Activated CD8-positive, alpha-beta memory T cell treated with anti-CD3 and anti-CD28 coated beads, Interleukin-2, amount 10 ng/mL, durations not matched to agents 7 days and 5 days (primary cell): ENCODE data around the gene CFAP58. TPM values are rescaled to one million over a fixed set of nuclear protein-coding genes. Genes with fewer than 3 reads are reported as not detected.

ENCODE experiments used
- ATAC-seq: fragments of 150-1000 bp; cut with Tn5 transposase; one replicate; pipeline ENCODE4 v1.10.0; 2021; ENCODE audit warnings: moderate library complexity
- CTCF ChIA-PET: fragments of 350-600 bp; sonication (Branson Sonifier 250); formaldehyde crosslinking; loops from one replicate; lab custom pipeline; 2021; ENCODE audit warnings: antibody characterized with exemption; lab: Charles Lee
- DNase-seq: peaks from one replicate; pipeline ENCODE4 v3.0.0-alpha.2; 2020
- H3K27ac Mint-ChIP-seq: one replicate; pipeline ENCODE4 v1.8.0; 2021; ENCODE audit warnings: mild to moderate bottlenecking, mixed read lengths
- H3K27me3 Mint-ChIP-seq: one replicate; pipeline ENCODE4 v1.8.0; 2021; ENCODE audit warnings: mixed read lengths
- H3K36me3 Mint-ChIP-seq: one replicate; pipeline ENCODE4 v1.8.0; 2021; ENCODE audit warnings: mild to moderate bottlenecking, mixed read lengths
- H3K4me1 Mint-ChIP-seq: one replicate; pipeline ENCODE4 v1.8.0; 2021; ENCODE audit warnings: mixed read lengths
- H3K4me3 Mint-ChIP-seq: one replicate; pipeline ENCODE4 v1.8.0; 2021; ENCODE audit warnings: mild to moderate bottlenecking, moderate library complexity, mixed read lengths
- H3K9me3 Mint-ChIP-seq: one replicate; pipeline ENCODE4 v1.8.0; 2022; ENCODE audit warnings: low read depth, mixed read lengths
- total RNA-seq, 2 experiments: library from RNA; stranded (reverse); gene quantifications; one replicate each; pipeline ENCODE4 v1.2.3, GENCODE V29; 2021

CFAP58 gene
- total RNA-seq, 2 experiments from 2014 or later = 0.56 to 0.64 TPM

DNA sequence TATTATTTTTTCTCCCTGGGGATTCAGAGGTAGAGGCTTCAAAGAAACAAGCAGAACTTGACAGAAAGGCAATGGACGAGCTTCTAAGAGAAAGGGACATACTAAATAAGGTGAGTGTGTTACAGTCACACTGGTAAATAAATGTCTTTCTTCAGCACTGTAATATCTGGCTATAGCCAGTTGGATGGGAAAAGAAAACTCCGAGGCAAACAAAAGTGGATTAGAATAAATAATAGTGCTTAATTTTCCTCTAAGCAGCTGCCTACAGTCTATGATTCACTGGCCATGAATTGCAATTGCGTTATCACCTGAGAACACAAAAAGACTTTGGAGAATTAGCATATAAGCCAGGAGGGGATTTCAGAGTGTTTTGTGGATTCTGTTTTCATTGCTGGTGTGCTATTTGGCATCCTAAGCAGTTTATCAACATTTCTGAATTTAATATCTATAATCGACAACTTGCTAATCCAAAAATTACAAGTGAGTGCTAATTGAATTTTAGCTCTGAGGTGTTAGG is 23.2 kb downstream of the CFAP58 start:
- no peak overlapping the region for H3K27ac Mint-ChIP-seq
- H3K9me3 Mint-ChIP-seq = no peaks in the 10 kb centered on the region
- peaks cover 5% of the 10 kb centered on the region for H3K4me1 Mint-ChIP-seq
- no peaks in the 10 kb centered on the region for H3K36me3 Mint-ChIP-seq
- no peak overlapping the region for H3K4me3 Mint-ChIP-seq
- CTCF ChIA-PET = interaction anchor here (0.9 kb wide), 1 partner anchor 13 kb away, joined by 3 read pairs; no protein-coding TSS in a partner anchor
- H3K27me3 Mint-ChIP-seq = peaks cover 55% of the 10 kb centered on the region
- no peak for DNase-seq
- no peak for ATAC-seq

DNA sequence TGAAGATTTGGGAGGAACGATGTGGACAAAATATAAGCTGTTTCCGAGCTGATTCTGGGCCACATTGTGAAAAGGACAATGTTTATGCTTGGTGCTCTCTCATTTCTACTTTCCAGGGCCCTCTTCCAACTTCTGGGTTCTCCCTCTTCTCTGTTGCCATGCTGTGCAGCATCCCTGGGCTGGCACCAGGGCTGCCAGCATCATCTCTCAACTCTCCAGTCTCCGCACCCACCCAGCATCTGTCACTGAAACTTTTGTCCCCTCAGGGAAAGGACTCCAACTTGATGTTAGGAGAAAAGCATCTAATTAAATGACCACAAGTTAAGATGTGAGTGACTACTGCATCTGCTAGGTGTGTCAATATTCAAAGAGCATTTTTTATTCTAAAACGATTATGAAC is 26.7 kb downstream of the CFAP58 start:
- ATAC-seq = no peak
- Mint-ChIP-seq H3K36me3 (no peaks in the 10 kb centered on the region), H3K27ac (no peak overlapping the region)

DNA sequence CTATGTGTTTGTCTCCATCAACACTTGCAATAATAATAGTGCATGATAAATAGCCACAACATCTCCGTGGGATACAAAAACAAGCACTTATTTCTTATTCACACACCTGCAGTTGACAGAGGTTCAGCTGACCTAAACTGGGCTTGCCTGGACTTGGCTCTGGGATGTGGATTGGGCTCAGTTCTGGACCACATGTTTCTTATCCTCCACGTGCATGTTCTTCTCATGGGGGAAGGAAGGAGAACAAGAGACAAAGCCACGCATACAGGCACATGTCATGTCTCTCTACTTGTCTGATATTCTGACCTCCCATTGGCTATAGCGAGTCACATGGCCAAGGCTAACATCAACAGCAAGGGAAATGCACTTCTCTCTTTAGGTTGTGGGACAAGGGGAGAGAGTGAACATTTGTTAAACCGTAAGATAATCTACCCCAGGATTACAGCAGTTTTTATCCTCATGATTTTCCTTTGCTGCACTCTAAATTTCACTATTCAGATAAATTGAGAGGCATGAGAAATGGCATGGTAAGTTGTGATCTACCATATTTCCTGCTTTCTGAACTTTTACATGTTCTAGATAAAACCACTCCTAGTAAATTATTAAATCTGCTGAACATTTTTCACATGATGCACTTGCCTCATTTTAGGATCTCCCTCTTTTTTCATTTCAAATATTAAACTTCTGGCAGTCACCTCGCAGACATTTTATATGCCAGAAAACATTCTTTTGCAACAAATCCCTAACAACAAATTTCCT is 33.7 kb downstream of the CFAP58 start:
- Mint-ChIP-seq H3K4me1 (peaks cover 17% of the 10 kb centered on the region), H3K36me3 (no peaks in the 10 kb centered on the region), H3K4me3 (no peak overlapping the region), H3K9me3 (no peaks in the 10 kb centered on the region), H3K27ac (no peak overlapping the region), H3K27me3 (peaks cover 28% of the 10 kb centered on the region)
- CTCF ChIA-PET = interaction anchor here (1.5 kb wide), 1 partner anchor 97 kb away, joined by 3 read pairs; no protein-coding TSS in a partner anchor
- ATAC-seq = no peak
- DNase-seq = no peak

More for the DNA sequence above, 26.7 kb downstream of the CFAP58 start:
- Mint-ChIP-seq H3K4me3 (no peak overlapping the region), H3K9me3 (no peaks in the 10 kb centered on the region), H3K27me3 (peaks cover 56% of the 10 kb centered on the region), H3K4me1 (peaks cover 5% of the 10 kb centered on the region)
- no peak for DNase-seq
- CTCF ChIA-PET = interaction anchor here (1.2 kb wide), 1 partner anchor 34 kb away, joined by 3 read pairs; no protein-coding TSS in a partner anchor

DNA sequence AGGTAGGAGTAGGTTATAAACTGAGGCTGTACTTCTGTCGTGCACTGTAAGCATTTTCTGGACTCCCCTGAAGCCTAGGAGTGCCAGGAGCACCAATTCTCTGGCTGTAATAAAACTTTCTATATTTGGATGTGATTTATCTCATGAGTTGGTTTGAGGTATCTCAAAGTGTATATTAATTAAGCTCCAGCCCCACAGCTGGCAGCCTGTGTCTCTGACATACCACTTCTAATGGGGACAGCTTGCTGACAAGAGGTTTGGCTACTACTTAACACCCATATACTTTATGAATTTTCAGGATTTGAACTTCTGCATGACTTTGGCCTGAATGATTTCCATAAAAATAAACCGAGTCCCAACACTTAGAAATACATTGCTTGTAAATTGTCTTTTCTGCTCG is 35.2 kb downstream of the CFAP58 start:
- Mint-ChIP-seq H3K36me3 (no peaks in the 10 kb centered on the region), H3K4me3 (no peak overlapping the region), H3K27me3 (peaks cover 26% of the 10 kb centered on the region), H3K27ac (no peak overlapping the region), H3K9me3 (no peaks in the 10 kb centered on the region), H3K4me1 (peaks cover 17% of the 10 kb centered on the region)
- ATAC-seq (no peak), DNase-seq (no peak)
- CTCF ChIA-PET = interaction anchor here (1.5 kb wide), 1 partner anchor 98 kb away, joined by 3 read pairs; no protein-coding TSS in a partner anchor

DNA sequence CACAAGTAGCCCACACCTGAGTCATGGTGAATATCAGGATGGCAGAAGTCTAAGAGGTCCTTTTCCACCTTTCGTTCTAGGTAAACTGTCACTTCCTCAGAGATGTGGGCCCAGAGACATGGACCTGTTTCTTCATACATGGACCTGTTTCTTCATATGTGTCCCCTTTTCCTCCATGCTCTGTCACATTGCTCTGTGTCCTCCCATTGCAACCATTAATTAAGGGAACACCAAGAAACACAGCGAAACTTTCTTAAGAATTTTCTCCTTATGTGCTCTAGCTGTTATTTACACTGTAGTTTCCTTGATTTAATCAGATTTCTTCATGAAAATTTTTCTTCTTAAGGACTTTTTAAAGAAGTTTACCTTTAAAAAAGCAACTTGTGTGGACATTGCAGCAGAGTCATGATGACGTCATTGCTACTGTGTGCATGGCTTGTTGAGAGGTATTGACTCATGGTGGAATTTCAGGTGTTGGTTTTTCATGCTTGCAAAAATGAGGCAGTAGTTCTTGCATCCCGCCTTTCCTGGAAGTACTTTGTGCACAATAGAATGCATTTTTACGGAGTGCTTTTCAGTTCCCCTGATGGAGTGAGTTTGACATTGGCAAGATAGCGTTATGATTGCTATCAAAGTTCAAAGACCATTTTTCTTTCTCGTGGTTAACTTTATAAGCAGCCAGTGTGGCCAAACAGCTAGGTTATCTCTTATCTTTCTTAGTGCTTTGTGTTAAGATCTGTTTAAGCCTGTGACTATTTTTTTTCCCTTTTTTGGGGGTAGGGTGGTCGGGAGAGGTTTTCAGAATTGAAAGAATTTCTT is 37.7 kb downstream of the CFAP58 start:
- peaks cover 24% of the 10 kb centered on the region for H3K27me3 Mint-ChIP-seq
- no peak for ATAC-seq
- DNase-seq = no peak
- H3K27ac Mint-ChIP-seq = no peak overlapping the region
- H3K36me3 Mint-ChIP-seq = no peaks in the 10 kb centered on the region
- H3K4me1 Mint-ChIP-seq = peaks cover 17% of the 10 kb centered on the region
- CTCF ChIA-PET = interaction anchor here (1.3 kb wide), 1 partner anchor 38 kb away, joined by 3 read pairs; the partner anchor contains the start of gene CFAP58
- no peaks in the 10 kb centered on the region for H3K9me3 Mint-ChIP-seq
- H3K4me3 Mint-ChIP-seq = no peak overlapping the region

DNA sequence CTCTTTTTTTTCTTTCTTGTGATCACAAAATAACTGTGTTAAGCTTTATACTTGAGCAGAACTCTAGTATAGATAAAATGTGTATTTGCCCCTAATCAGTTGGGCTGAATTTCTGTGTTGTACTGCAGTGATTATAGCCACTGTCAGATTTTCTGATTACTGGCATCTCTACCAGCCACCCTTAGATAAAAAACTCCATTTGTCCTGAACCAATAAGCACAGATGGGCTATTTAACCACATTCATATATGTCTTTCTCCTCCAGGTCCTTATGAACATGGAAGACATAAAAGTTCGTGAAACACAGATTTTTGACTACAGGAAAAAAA is 38.3 kb downstream of the CFAP58 start:
- CTCF ChIA-PET = interaction anchor here (1.3 kb wide), 1 partner anchor 38 kb away, joined by 3 read pairs; the partner anchor contains the start of gene CFAP58
- H3K27ac Mint-ChIP-seq = no peak overlapping the region
- H3K4me3 Mint-ChIP-seq = no peak overlapping the region
- ATAC-seq (no peak), DNase-seq (no peak)
- H3K9me3 Mint-ChIP-seq = no peaks in the 10 kb centered on the region
- peaks cover 15% of the 10 kb centered on the region for H3K4me1 Mint-ChIP-seq
- peaks cover 24% of the 10 kb centered on the region for H3K27me3 Mint-ChIP-seq
- no peaks in the 10 kb centered on the region for H3K36me3 Mint-ChIP-seq

DNA sequence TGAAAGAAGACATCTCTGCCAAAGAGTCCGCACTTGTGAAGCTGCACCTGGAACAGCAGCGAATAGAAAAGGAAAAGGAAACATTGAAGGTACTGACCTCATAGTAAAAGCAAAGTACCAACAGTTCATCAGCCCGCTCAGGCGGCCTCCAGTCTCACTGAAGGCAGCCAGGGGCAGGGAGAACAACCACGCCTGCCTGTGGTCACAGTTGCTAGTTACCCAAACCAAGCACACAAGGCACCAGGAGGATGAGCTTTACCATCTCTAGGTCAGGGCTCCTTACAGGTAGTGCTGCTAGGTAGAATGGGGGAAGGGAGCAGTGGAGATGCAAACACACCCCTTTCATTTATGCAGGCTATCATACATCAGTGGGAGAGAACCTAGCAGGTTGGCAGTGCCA is 39.8 kb downstream of the CFAP58 start:
- DNase-seq (no peak), ATAC-seq (no peak)
- Mint-ChIP-seq H3K27ac (no peak overlapping the region), H3K9me3 (no peaks in the 10 kb centered on the region), H3K36me3 (no peaks in the 10 kb centered on the region), H3K4me3 (no peak overlapping the region), H3K4me1 (peaks cover 5% of the 10 kb centered on the region), H3K27me3 (peaks cover 30% of the 10 kb centered on the region)
- CTCF ChIA-PET = interaction anchor here (2.4 kb wide), 1 partner anchor 13 kb away, joined by 11 read pairs; no protein-coding TSS in a partner anchor

DNA sequence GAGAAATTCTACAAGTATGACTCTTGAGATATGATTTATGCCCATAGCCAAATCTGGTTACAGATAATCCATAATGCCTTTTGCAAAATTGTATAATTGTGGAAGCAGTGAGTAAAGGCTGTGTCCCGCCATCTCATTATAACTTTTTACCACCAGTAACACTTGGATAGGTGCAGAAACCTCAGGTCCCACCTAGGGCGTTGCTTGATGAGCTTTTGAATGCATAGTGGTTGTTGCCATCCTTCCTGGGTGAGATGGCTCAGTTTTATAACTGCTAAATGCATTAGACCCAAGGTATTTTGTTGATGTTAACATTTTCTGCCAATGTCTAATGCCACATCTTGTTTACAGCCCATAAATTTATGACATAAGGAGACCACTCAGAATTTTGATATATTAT is 42.9 kb downstream of the CFAP58 start:
- no peak for DNase-seq
- CTCF ChIA-PET = no interaction called here
- H3K36me3 Mint-ChIP-seq = no peaks in the 10 kb centered on the region
- peaks cover 34% of the 10 kb centered on the region for H3K27me3 Mint-ChIP-seq
- no peak overlapping the region for H3K27ac Mint-ChIP-seq
- no peaks in the 10 kb centered on the region for H3K9me3 Mint-ChIP-seq
- ATAC-seq = no peak
- H3K4me1 Mint-ChIP-seq = peaks cover 3% of the 10 kb centered on the region
- no peak overlapping the region for H3K4me3 Mint-ChIP-seq

DNA sequence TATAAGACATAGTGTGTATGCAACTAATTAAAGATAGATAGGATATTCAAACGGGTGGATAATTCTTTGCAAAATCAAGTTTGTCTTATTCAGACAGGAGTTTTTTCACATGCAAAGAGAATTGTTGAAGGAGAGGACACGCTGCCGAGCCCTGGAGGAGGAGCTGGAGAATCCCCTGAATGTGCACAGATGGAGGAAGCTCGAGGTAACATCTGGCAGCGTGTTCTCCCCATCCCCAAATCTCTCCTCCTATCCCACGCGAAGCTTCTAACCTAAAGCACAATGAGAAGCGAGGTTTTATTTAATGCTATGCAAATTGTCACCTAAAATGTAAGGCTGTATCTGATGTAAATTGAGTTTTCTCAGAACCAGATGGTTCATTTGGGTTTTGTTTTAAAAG is 50.0 kb downstream of the CFAP58 start:
- no peaks in the 10 kb centered on the region for H3K9me3 Mint-ChIP-seq
- H3K36me3 Mint-ChIP-seq = no peaks in the 10 kb centered on the region

DNA sequence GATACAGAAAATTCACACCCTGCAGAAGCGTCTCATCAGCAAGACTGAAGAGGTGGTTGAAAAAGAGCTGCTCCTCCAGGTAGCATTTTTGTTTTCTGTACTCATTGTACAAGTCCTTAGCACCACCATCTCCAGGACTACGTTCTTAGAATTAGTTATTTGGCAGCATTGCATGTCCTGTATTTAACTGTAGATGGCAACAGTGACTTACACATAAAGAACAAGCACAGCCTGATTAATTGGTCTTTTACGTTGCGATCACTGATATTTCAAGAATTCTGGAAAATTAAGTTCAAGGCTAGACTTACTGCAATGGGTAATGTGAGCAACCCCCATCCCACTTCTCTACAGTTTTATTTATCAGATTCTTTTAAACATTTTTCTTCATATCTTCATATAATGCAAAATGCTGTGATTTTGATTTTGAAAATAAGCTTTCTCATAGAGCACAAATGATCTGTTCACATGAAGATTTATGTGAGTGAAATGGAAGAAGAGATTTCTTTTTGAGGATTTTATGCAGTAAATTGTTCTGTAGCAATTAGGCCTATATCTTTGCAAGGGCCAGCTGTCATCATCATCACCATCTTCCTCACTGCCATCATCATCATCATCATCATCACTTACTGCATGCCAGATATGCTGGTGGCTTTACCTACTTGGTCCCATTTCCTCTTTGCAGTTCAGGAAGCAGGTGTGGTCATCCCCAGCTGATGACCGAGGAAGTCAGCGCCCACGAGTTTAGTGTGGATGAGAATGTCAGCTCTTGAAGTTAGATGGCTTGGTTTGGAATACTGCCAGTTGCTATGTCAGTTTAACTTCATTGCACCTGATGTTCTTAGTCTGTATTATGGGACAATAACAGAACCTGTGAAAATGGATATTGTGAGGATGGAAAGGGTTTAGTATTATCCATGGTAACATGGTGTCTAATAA is 53.4 kb downstream of the CFAP58 start:
- ATAC-seq = no peak
- CTCF ChIA-PET = interaction anchor here (0.5 to 2.4 kb wide), 3 partner anchors 13 to 282 kb away, joined by 3 to 11 read pairs (median 3); no protein-coding TSS in a partner anchor
- H3K27me3 Mint-ChIP-seq = peaks cover 48% of the 10 kb centered on the region
- H3K4me3 Mint-ChIP-seq = no peak overlapping the region
- no peaks in the 10 kb centered on the region for H3K36me3 Mint-ChIP-seq
- peaks cover 3% of the 10 kb centered on the region for H3K4me1 Mint-ChIP-seq
- no peak for DNase-seq
- H3K27ac Mint-ChIP-seq = no peak overlapping the region
- no peaks in the 10 kb centered on the region for H3K9me3 Mint-ChIP-seq

More for the DNA sequence above, 50.0 kb downstream of the CFAP58 start:
- Mint-ChIP-seq H3K27ac (no peak overlapping the region), H3K4me1 (peaks cover 3% of the 10 kb centered on the region), H3K4me3 (no peak overlapping the region), H3K27me3 (peaks cover 49% of the 10 kb centered on the region)
- DNase-seq (no peak), ATAC-seq (no peak)
- CTCF ChIA-PET = no interaction called here

DNA sequence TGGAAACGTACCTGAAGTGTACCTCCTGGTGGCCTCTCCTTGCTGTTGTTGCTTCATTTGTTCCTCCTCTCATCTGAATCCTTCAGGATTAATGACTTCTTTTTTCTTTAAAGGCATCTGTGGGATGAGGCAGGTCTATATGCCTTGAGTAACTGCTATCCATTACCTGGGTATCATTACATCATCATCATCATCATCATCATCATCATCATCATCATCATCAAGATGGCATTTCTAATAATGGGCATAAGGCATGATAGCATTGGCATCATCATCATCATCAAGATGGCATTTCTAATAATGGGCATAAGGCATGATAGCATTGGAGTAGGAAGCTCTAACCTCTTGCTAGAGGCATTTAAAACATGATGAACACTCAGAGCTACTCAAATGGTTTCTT is 59.9 kb downstream of the CFAP58 start:
- H3K36me3 Mint-ChIP-seq = no peaks in the 10 kb centered on the region
- H3K4me3 Mint-ChIP-seq = no peak overlapping the region
- peaks cover 11% of the 10 kb centered on the region for H3K27me3 Mint-ChIP-seq
- H3K27ac Mint-ChIP-seq = no peak overlapping the region
- H3K4me1 Mint-ChIP-seq = no peaks in the 10 kb centered on the region
- CTCF ChIA-PET = no interaction called here
- no peak for DNase-seq
- H3K9me3 Mint-ChIP-seq = no peaks in the 10 kb centered on the region
- ATAC-seq = no peak

DNA sequence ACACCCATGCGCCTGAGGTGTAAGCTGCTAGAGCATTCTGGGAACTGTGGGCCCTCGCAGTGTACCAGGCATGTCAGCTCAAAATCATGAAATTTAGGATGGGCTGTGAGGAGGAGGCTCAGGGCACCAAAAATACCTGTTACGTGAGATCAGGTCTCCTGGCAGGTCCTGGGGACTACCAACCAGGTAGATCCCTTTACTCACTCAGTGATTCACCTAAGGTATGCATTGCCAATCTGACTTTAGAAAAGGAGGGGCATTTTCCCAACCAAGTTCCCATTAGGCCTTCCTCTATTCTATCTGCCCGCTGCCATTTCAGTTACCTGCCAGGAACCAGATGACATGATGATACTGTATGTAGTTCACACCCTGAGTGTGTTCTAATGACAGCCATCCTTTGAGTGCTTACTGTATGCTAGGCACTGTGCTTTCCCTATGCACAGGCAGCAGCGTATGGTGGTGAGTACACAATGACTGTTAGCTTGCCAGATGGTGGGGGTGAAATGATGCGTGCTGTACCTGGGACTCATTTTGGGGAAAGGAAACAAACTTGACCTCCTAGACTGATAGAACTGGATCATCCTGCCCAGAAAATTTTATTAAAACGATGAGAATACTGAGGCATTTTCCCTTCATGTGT is 62.0 kb downstream of the CFAP58 start:
- no peaks in the 10 kb centered on the region for H3K9me3 Mint-ChIP-seq
- CTCF ChIA-PET = interaction anchor here (1.4 kb wide), 1 partner anchor 35 kb away, joined by 3 read pairs; no protein-coding TSS in a partner anchor
- no peak overlapping the region for H3K27ac Mint-ChIP-seq
- no peaks in the 10 kb centered on the region for H3K36me3 Mint-ChIP-seq
- H3K4me1 Mint-ChIP-seq = no peaks in the 10 kb centered on the region
- H3K27me3 Mint-ChIP-seq = no peaks in the 10 kb centered on the region
- no peak for DNase-seq
- no peak overlapping the region for H3K4me3 Mint-ChIP-seq
- no peak for ATAC-seq
